ENCODE measurements around the gene PTRHD1.
"Not testable (repeated sequence)": the region's sequence is repeated elsewhere in the genome, so short reads cannot be mapped to it uniquely, and the experiment has no call there.

Gene PTRHD1, protein sequence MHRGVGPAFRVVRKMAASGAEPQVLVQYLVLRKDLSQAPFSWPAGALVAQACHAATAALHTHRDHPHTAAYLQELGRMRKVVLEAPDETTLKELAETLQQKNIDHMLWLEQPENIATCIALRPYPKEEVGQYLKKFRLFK

DNA sequence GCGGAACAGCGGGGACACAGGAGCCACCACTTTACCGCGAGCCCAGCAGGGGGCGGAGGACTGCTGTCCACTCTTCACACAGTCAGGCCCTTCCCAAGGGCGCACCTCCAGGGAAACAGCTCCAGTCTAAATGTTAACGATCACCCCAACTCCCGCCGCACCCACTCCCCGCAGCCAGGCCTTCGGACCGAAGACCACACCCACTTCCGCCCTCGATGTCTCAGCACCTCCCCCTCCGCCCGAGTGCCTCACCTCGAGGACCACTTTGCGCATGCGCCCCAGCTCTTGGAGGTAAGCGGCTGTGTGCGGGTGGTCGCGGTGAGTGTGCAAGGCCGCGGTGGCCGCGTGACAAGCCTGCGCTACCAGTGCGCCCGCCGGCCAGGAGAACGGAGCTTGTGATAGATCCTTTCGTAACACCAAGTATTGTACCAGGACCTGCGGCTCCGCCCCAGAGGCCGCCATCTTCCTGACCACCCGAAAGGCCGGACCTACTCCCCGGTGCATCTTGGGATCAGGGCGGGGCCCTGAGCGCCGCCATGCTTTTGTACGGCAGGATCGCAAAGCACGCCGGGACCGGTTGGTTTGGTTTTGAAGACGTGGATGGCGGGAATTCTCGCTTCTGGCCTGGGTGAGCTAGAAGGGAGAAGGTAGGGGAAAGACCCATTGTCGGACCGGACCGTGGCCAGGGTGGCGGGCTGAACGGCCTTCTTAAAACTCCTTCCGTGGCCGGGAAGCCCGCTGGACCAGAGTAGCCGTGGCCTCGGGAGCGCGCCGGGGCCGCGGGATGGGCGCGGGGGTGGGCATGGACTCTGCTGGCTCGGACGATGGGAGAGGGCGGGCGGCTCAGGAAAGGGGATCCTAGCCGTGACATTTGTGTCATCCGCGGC is at the start of gene PTRHD1, which contains the start of gene CENPO:
Gene PTRHD1 (minus strand): TSS at position 518 of the 887 bp plus-strand sequence. CDS start 14 bp downstream, at position 504.
Gene CENPO (plus strand): TSS at position 552 of the 887 bp plus-strand sequence. CDS start 495 bp downstream, outside the sequence.
- DNase-seq: peak; percentile 96

DNA sequence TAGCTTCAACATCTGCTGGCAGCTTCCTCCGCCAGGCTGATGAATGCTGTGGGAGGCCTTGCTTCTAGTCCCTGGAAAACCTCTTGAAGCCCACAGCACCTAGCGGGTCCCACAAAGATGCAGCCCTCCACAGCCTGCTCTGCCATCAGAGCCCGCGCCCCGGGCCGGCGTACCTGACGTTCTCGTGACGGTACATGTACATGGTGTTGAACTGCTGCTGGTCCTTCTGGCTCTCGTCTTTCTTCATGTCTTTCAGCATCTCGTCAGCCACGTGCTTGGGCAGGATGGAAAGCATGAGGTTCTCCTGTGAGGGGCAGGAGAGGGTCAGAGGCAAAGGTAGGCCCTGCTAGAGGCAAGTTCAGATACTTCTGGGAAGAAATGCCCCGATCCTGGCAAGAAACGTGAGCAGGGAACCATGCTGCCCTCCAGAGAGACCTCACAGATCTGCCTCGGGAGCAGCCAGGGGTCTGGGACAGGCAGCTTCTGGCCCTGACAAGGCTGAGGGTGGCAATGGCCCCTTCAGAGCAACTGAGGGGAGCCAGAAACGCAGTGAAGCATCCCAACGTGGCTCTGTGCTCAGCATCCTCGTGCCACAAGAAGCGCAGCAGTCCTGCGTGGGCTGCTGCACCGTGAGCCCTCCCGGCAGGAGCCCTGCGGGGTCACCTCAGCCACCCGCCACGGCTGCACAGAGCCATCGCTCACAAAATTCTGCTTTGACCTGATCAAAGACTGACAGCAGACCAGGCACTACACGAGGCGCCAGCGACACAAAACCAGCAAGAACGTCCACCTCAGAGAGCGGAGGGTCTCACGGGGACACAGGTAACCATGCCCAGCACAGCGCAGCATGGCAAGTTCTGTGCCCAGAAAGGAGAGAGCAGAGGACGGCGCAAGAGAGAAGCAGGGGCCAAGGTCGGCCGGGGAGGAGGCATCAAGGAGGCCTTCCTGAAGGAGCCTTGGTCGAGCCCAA is 49.2 kb upstream of the PTRHD1 start:
- DNase-seq: no peak

DNA sequence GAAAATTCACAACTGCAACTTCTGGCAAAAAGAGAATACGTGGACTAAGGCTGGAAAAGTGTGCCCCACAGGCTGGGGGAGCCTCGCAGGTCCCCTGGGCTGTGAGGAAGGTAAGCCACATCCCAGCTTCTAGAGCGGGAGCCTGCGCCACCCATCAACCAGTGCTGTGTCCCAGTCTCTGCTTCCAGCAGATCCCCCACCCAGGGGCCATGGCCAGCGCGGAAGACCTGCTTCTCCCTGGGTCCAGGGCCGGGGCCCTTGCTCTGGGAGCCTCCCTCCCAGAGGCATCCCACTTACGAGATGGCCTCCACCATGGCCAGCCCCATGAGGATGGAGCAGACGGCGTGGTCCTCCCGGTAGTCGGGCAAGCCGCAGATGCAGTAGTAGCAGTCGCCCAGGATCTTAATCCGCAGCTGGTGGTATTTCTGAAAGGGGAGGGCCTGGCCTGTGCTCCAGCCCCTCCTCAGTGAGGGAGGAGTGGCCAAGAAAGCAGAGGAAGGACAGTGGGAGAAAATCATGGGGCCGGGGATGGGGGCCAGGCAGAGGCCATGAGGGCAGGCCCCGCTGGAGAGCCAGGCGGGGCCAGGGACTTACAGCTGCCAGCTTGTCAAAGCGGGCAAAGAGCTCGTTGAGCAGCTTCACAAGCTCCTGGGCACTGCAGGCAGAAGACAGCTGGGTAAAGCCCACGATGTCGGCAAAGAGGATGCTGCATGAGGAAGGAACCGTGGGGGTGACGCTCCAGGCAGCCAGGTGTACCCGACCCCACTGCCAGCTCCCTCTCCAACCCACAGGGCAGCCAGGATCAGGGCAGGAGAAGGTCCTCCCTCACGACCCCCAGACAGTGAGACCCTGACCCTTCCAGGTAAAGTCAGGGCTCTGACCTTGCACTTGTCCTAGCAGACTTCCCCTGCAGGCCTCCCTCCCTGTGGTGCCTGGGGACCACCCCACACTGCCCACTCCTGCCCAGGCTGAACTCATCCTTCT is 48.1 kb upstream of the PTRHD1 start:
- no peak for DNase-seq

DNA sequence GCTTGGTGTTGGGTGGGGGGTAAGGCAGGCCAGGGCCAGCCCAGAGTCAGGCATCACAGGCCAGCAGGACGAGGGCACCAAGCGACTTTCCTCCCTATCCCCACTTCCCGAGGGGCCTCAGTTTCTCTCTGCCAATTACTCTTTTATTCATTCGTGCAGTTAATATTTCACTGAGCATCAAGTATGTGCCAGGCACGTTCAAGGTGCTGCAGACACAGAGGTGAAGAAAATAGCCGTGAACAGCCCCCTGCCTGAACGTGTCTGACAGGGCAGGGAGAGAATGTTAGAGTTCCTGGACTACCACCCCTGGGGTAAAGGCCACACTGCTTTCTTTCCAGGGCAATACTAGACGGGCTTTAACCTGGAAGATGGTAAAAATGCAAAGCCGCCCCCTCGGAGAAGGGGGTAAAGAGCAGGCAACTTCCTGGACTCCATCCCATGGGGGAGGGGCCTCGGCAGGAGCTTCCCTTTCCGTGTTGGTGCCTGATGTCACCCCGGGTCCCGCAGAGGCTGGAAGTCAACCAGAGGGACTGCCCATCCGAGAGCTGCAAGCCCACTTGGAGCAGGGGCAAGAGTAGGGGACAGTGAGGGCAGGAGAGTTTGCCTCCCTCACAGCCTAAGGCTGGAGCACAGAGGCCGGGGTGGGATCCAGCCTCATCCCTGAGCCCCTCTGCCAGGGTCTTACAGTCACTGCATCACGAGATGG is 47.1 kb upstream of the PTRHD1 start:
- no peak for DNase-seq

DNA sequence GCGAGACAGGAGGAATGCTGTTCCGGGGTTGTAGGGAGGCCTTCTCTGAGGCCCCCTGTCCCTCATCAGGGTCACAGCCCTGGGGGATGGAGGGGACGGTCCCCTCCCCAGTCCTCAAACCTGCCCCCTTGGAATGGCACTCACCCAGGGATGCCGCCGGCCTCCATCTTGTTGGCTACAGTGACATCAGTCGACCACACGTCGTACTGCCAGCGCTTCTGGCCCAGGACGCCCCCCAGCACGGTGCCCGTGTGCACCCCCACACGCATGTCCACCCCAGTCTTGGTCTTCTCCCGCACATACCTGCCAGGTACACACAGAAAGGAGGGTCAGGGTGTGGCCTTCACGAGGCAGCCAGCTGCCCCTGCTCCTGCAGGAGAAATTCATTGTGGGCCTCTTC is 46.5 kb upstream of the PTRHD1 start:
- no peak for DNase-seq

DNA sequence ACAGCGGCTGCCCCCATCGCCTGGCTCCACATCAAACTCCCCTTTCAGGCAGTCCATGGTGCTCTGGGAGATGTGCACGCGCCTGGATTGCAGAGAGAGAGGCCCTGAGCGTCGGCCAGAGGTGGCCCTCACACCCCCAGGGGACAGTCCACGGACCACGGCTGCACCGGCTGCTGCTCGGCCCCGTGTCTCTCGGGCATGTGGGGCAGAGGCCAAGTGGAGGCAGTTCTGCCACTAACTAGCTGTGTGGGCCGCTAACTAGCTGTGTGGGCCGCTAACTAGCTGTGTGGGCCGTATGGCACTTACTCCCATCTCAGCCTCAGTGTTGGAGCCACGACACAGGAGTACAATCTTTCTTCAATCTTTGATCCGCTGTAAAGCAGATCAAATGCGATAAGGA is 45.4 kb upstream of the PTRHD1 start:
- DNase-seq: no peak

DNA sequence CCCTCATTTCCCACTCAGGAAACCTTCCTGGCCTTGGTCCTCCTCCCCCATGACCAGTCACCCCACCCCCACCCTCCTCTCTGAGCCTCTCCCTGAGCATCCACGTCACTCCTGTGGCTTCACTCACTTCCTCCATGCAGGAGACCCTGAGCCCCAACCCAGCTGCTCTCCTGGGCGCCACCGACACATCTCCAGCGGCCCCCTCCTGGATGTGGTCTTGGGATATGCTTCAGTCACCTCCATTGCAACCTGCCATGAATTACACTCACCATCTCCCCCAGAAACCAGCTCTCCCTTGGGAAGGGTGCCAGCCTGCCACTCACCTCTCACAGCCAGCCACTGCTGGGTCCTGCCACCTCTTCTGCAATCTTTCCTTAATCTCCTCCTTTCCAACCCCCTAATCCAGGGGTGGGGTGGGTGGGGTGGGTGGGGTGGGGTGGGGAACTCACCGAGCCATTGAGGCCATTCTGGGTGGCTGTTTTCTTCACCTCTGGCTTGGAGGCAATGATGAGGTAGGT is 44.9 kb upstream of the PTRHD1 start:
- DNase-seq: no peak

DNA sequence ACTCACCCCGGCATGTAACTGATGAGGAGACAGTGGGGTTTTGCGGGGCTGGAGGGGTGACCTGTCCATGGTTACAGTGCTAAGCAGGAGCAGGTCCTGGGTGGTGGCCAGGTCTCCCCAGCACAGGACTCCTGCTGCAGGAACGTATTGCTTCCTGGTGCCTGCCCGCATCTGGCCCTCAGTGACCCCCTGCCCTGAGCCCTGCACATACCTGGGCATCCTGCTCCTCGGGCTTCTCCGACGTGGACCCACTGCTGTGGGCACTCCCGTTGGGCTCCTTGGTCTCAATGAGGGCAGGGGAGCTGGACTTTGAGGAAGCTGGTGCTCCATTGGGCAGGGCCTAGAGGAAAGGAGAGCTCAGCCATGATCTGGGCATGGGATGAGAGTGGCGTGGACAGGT is 43.5 kb upstream of the PTRHD1 start:
- no peak for DNase-seq

DNA sequence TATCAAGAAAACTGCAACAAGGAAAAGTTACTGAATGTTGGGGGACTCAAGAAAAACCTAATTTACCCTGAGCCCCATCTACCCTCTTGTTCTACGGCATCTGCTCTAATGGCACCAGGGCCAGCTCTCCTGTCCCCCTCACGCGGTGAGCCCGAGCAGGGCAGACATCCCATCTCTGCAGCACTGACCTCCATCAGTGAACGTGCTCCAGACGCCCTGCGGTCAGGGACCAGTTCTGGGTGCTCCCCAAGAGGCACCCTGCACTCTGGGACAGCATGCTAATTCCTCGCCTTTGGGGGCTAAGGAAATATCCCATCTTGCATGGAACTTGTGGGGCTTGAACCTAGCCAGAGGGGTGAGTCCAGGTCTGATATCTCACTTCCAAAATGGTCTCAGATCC is 43.0 kb upstream of the PTRHD1 start:
- no peak for DNase-seq

DNA sequence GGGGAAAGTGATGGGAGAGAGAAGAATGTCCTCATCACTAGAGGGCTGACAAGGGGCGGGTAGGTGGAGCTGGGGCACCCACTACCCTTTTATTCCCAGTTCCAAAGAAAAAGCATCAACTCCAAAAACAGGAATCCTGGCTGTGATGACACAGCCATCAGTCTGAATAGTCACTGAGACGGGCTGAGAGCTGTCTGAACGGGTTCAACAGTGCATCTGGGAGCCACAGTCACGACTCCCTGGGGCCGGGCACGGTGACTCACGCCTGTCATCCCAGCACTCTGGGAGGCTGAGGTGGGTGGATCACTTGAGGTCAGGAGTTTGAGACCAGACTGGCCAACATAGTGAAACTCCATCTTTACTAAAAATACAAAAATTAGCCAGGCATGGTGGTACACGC is 42.2 kb upstream of the PTRHD1 start:
- DNase-seq: not testable (repeated sequence)

DNA sequence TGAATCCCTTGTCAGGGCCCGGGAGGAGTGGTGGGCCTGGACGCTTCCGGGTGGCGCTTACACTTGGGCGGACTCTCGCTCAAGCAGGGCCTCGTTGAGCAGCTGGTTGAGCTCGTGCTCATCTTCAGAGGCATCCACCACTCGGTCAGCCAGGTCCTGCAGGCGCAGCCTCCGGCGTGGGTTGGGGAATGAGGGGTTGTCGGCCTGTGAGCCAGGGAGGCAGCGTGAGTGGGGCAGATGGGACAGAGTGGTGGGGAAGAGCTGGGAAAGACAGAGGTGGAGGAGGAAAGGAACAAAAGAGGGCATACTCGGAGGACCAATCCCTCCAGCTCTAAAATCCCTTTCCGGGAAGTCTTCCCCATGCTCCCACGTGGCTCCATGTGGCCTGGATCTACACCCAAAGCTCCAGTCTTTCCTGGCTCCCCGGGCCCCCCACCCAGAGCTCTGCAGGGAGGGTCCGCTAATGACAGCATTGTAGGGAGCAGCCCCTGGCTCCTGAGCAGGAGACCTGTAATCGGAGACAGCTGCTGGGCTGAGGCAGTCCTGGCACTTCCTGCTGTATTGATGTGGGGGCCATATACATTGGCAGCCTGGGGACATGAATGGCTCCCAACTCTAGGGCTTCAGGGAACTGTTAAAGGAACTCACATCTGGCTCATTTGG is 41.7 kb upstream of the PTRHD1 start:
- no peak for DNase-seq

DNA sequence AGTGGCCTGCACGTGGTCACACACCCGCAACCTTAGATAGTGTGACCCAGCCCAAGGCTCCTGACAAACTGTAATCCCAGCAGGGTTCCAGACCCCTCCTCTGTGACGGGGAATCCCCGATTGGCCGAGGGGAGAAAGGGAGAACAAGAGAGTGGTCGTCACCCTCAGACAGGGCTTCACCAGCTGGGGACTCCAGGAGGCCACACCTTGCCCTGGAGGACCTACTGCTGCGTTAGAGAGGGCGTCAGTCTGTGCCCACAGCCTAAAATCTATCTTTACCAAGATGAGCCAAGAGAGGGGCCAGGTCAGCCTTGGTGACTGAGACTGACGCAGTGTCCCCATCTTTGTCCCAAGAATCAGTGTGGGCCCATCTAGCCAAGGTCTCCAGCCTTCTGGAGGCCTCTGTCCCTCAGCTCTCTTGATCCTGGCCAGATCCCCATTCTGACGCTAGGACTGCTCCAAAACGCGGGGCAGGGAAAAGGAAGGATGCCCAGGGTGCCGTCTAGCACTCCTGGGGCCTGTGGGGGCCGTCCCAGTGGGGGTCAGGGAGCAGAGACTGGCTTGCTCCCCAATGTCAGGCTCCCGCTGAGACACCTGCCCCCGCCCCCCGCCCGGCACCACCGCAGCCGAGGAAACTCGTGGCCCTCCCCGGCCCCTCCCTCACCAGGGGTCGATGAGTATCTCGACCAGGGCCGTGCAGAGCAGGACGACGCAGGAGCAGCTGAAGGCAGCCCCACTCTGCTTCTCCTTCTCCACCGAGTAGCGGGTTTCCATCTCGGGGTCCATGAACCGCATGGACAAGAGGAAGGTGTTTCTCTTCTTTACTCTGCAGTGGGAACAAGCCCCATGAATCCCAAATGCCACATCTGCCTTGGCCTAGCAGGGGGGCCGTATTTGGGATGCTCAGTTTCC is 40.9 kb upstream of the PTRHD1 start:
- DNase-seq: no peak

DNA sequence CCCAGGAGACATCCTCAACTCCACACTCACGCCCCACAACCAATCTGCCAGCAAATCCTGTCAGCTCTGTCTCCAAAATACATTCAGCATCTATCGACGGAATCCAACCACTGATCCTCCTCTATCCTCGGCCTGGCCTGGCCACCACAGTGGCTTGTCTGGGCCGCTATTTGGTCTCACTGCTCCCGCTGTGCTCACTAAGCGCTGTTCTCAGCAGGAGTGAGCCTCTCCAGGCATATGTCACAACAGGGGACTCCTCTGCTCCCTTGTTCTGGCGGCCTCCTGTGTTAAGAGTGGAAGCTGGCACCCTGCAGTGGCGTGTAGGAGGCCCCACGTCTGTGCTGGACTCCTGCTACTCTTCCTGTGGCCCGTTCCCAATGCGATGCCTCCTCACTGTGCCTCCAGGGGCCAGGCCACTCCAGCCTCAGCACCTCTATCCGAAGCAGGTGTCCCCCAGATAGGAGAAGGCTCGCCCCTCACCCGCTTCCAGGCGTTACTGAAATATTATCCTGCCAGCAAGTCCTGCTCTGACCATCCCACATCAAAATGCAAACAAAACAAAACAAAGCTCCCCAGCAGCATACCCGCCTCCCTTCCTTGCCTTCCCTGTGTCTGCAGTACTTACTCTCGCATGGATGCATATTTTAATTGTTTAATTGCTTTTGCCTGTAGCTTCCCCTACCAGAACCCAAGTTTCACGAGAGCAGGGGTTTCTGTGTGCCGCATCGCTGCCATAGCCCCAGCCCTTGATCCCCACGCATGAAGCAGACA is 39.9 kb upstream of the PTRHD1 start:
- DNase-seq: no peak

DNA sequence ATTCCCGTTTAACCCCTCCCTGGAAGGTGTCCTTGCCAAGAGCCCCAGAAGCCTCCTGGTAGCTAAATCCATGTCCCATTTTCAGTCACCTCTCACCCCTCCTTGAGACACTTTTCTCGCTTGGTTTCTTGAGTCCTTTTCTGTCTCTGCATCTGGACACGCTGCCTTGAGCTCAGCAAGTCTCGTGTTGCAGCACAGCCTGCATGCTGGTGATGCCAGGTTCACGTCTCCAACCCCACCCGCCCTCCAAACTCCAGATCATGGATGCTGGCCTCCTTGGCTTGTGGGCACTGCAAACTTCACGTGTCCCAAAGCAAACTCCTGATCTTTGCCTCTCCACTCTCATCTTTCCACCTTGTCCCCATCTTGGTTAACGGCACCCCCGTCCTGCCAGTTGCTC is 39.3 kb upstream of the PTRHD1 start:
- DNase-seq: no peak

DNA sequence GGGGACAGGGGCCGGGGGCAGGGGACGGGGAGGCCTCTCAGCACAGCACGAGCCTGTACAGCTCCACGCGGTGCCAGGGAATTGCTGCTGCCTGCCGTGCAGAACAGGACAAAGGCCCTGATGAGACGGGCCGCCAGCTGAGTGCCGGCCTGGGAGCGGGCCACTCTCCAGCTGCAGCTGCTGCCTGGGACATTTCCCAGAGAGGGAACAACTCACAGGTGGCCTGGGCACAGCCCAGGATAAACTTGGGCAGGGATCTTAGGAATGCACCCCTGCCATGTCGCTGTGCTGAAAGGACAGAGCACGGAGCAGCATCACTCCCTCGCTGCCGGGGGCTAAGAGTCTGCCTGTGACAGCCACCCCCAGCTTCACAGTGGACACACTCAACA is 38.9 kb upstream of the PTRHD1 start:
- no peak for DNase-seq

DNA sequence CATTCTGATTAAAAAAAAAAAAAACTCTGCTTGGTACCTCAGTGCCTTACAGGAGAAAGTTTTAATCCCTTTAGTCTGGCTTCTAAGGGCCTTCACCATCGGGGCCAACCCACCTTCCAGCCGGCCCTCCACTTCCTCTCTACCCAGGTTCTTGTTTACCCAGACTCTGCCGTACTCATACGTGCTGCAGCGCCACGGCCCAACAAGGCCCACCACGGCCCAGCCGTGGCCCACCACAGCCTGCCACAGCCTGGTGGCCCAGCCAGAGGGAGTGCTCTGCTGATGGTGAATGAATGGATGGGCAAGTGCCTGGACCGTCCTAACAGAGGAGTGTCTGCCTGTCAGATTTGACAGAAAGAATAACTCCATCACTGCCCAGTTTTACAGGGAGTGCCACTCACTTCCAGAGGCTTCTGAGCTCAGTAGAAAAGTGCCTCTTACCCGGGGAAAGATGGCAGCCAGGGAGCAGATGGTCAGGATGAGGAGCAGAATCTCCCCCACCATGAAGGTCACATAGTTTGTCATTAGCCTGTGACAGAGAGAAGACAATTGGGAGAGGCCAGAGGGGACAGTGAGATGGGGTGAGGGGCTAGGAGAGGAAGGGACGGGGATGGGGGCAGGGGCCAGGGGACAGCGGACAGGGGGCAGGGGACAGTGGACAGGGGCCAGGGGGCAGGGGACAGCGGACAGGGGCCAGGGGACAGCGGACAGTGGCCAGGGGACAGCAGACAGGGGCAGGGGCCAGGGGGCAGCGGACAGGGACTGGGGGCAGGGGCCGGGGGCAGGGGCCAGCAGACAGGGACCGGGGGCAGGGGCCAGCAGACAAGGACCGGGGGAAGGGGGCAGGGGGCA is 38.3 kb upstream of the PTRHD1 start:
- DNase-seq: no peak

DNA sequence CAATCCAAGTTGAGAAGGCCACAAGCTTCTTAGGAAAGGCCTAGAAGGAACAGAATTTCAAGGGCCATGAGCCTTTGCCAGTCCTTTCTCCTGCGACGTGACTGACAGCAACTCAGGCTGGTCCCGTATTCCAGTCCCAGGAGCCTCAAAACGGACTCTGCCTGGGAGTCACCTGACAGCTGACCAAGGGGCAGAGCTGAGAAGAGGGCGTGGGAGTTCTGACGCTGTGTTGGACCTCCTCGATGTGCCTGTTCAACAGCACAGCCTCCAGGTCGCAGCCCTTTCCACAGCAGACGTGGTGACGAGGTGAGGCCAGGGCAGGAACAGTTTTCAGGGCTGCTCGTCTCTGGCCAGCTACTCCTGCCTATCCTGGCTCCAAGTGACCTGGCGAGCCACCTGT is 37.6 kb upstream of the PTRHD1 start:
- DNase-seq: no peak

DNA sequence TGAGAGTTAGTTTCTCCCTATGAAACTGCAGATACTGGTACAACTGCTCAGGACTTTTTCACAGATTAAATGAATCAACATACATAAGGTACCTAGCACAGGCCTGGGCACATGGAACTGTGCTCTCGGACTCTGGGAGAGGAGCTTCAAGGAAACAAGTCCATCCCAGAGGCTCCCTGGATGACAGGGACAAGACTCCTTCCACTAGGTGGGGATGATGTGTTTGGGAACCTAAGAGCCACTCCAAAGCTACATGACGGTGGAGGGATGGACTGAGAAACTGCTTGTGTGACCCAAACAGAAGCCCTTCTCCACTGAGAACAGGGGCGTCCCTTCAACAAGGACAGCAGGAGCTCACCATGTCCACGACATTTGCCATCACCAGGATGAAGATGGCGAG is 37.2 kb upstream of the PTRHD1 start:
- DNase-seq: no peak

All from activated CD4-positive, alpha-beta T cell treated with anti-CD3 and anti-CD28 coated beads for 48 hours (primary cell).